Measurements from ENCODE around the gene TASL.
"Not testable (repeated sequence)": the region's sequence is repeated elsewhere in the genome, so short reads cannot be mapped to it uniquely, and the experiment has no call there.

TASL gene

GRCh38 chrX:30570505-30570904 lies 7.1 kb downstream of the TASL start:
- Histone ChIP-seq H3K4me3 (replicated peaks; ENCODE audit: insufficient read depth, low read length) (no peak overlapping the region), H3K27me3 (ENCODE audit: insufficient read depth, poor library complexity, severe bottlenecking) (no peaks in the 10 kb centered on the region), H3K27ac (replicated peaks) (no peak overlapping the region)
- no peak for TF ChIP-seq POLR2AphosphoS5 (IDR thresholded peaks at IDR 0.05; ENCODE audit: low read depth)
- TF ChIP-seq, protein P1, sequence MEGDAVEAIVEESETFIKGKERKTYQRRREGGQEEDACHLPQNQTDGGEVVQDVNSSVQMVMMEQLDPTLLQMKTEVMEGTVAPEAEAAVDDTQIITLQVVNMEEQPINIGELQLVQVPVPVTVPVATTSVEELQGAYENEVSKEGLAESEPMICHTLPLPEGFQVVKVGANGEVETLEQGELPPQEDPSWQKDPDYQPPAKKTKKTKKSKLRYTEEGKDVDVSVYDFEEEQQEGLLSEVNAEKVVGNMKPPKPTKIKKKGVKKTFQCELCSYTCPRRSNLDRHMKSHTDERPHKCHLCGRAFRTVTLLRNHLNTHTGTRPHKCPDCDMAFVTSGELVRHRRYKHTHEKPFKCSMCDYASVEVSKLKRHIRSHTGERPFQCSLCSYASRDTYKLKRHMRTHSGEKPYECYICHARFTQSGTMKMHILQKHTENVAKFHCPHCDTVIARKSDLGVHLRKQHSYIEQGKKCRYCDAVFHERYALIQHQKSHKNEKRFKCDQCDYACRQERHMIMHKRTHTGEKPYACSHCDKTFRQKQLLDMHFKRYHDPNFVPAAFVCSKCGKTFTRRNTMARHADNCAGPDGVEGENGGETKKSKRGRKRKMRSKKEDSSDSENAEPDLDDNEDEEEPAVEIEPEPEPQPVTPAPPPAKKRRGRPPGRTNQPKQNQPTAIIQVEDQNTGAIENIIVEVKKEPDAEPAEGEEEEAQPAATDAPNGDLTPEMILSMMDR (IDR thresholded peaks at IDR 0.05; ENCODE audit: insufficient read depth, low read length): peak; percentile 2
- TF ChIP-seq GABPA (IDR thresholded peaks at IDR 0.05; ENCODE audit: low read depth): no peak
- TF ChIP-seq SPI1 (IDR thresholded peaks at IDR 0.05; ENCODE audit: borderline replicate concordance, low read depth): no peak
- DNase-seq (ENCODE audit: low read depth in 1 of 2, low spot score in 1 of 2): no peak

GRCh38 chrX:30568136-30568535 lies 9.4 kb downstream of the TASL start:
- H3K27me3 ChIP-seq (ENCODE audit: insufficient read depth, poor library complexity, severe bottlenecking): no peaks in the 10 kb centered on the region
- no peak for DNase-seq (ENCODE audit: low read depth in 1 of 2, low spot score in 1 of 2)
- no peak overlapping the region for H3K27ac ChIP-seq (replicated peaks)
- TF ChIP-seq, protein P2, sequence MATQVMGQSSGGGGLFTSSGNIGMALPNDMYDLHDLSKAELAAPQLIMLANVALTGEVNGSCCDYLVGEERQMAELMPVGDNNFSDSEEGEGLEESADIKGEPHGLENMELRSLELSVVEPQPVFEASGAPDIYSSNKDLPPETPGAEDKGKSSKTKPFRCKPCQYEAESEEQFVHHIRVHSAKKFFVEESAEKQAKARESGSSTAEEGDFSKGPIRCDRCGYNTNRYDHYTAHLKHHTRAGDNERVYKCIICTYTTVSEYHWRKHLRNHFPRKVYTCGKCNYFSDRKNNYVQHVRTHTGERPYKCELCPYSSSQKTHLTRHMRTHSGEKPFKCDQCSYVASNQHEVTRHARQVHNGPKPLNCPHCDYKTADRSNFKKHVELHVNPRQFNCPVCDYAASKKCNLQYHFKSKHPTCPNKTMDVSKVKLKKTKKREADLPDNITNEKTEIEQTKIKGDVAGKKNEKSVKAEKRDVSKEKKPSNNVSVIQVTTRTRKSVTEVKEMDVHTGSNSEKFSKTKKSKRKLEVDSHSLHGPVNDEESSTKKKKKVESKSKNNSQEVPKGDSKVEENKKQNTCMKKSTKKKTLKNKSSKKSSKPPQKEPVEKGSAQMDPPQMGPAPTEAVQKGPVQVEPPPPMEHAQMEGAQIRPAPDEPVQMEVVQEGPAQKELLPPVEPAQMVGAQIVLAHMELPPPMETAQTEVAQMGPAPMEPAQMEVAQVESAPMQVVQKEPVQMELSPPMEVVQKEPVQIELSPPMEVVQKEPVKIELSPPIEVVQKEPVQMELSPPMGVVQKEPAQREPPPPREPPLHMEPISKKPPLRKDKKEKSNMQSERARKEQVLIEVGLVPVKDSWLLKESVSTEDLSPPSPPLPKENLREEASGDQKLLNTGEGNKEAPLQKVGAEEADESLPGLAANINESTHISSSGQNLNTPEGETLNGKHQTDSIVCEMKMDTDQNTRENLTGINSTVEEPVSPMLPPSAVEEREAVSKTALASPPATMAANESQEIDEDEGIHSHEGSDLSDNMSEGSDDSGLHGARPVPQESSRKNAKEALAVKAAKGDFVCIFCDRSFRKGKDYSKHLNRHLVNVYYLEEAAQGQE (IDR thresholded peaks at IDR 0.05; ENCODE audit: insufficient replicate concordance, low read depth): no peak
- no peak for TF ChIP-seq POLR2AphosphoS5 (IDR thresholded peaks at IDR 0.05; ENCODE audit: low read depth)
- TF ChIP-seq, protein P1 (IDR thresholded peaks at IDR 0.05; ENCODE audit: insufficient read depth, low read length): no peak
- no peak for TF ChIP-seq SPI1 (IDR thresholded peaks at IDR 0.05; ENCODE audit: borderline replicate concordance, low read depth)
- TF ChIP-seq GABPA (IDR thresholded peaks at IDR 0.05; ENCODE audit: low read depth): no peak
- no peak overlapping the region for H3K4me3 ChIP-seq (replicated peaks; ENCODE audit: insufficient read depth, low read length)

DNA sequence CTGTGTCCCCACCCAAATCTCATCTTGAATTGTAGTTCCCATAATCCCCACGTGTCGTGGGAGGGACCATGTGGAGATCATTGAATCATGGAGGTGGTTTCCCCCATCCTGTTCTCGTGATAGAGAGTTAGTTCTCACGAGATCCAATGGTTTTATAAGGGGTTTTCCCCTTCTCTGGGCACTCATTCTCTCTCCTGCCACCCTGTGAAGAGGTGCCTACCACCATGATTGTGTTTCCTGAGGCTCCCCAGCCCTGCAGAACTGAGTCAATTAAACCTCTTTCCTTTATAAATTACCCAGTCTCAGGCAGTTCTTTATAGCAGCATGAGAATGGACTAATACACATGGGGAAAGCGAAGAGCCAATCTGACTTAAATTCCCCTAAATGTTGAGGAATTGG lies 14.5 kb downstream of the TASL start:
- H3K27me3 ChIP-seq (ENCODE audit: insufficient read depth, poor library complexity, severe bottlenecking); H3K4me3 ChIP-seq (replicated peaks; ENCODE audit: insufficient read depth, low read length); H3K27ac ChIP-seq (replicated peaks); DNase-seq (ENCODE audit: low read depth in 1 of 2, low spot score in 1 of 2): not testable (repeated sequence)

- Histone ChIP-seq H3K27me3 (ENCODE audit: insufficient read depth, poor library complexity, severe bottlenecking) (no peaks in the 10 kb centered on the region), H3K4me3 (replicated peaks; ENCODE audit: insufficient read depth, low read length) (no peak overlapping the region), H3K27ac (replicated peaks) (no peak overlapping the region)
- TF ChIP-seq, protein P2 (IDR thresholded peaks at IDR 0.05; ENCODE audit: insufficient replicate concordance, low read depth): no peak
- TF ChIP-seq POLR2AphosphoS5 (IDR thresholded peaks at IDR 0.05; ENCODE audit: low read depth) (no peak), GABPA (IDR thresholded peaks at IDR 0.05; ENCODE audit: low read depth) (no peak)
- TF ChIP-seq, protein P1 (IDR thresholded peaks at IDR 0.05; ENCODE audit: insufficient read depth, low read length): no peak
- no peak for DNase-seq (ENCODE audit: low read depth in 1 of 2, low spot score in 1 of 2)
Measured at GRCh38 chrX:30561191-30561590, 16.4 kb downstream of the TASL start.

All from HL-60 (cell line).